Heart right ventricle (tissue), 16 donors: Measurements from ENCODE around the gene AIM2. TPM values are rescaled to one million over a fixed set of nuclear protein-coding genes. Genes with fewer than 3 reads are reported as not detected.
A peak's percentile ranks its signal among the peaks of the same experiment; 100 is the strongest.

Experiments used
- ATAC-seq, 8 donors: fragments of 200-7000 bp; cut with Tn5 transposase; one replicate each; pipeline ENCODE4 v1.9.1; 2020; ENCODE audit warnings: mild to moderate bottlenecking in 8 of 8, moderate library complexity in 8 of 8, moderate number of reproducible peaks in 1 of 8
- DNase-seq, 2 donors: peaks; one replicate each; pipeline ENCODE4 v3.0.0-alpha.2; 2020
- H3K27ac ChIP-seq, 10 donors: fragments of 200-600 bp; sonication (generic) in 2 of 10; one replicate each; pipeline versions ENCODE4 v1.5.0 to v1.8.0; 2020 to 2022; ENCODE audit warnings: mild to moderate bottlenecking in 3 of 10
- H3K27me3 ChIP-seq, 7 donors: fragments of 200-600 bp; one replicate each; pipeline ENCODE4 v1.8.0; 2021 to 2022; ENCODE audit warnings: mild to moderate bottlenecking in 2 of 7
- H3K36me3 ChIP-seq, 9 donors: fragments of 200-600 bp; sonication (generic) in 1 of 9; one replicate each; pipeline versions ENCODE4 v1.5.0 to v1.8.0; 2020 to 2022; ENCODE audit warnings: mild to moderate bottlenecking in 2 of 9
- H3K4me1 ChIP-seq, 9 donors: fragments of 200-600 bp; sonication (generic) in 1 of 9; one replicate each; pipeline versions ENCODE4 v1.5.0 to v1.8.0; 2020 to 2022; ENCODE audit warnings: mild to moderate bottlenecking in 4 of 9
- H3K4me3 ChIP-seq, 10 donors: fragments of 200-600 bp; sonication (generic) in 2 of 10; one replicate each; pipeline versions ENCODE4 v1.5.0 to v1.8.0; 2020 to 2022; ENCODE audit warnings: mild to moderate bottlenecking in 7 of 10, moderate library complexity in 2 of 10
- H3K9me3 ChIP-seq, 11 donors: fragments of 200-600 bp in 10 of 11; sonication (generic) in 2 of 11; one replicate each; pipeline versions ENCODE4 v1.5.0 to v1.8.0; 2013 to 2022; ENCODE audit warnings: mild to moderate bottlenecking in 2 of 11, control low read depth in 1 of 11, moderate library complexity in 1 of 11
- WGBS, 2 donors: extraction: QIAGEN DNeasy Blood & Tissue Kit; methylation state at CpG; one replicate each; pipeline ENCODE4 v1.1.7; 2013; ENCODE audit warnings: inconsistent platforms in 1 of 2; 5-methylcytosine and 5-hydroxymethylcytosine counted together
- intact Hi-C, 10 donors: fragments of 100-400 bp; cut with DNase I; formaldehyde crosslinking; loops; one replicate each; pipeline versions ENCODE4 v1.11.1 to v1.14.2; 2022
- polyA plus RNA-seq, 2 donors: library from polyadenylated mRNA; stranded (reverse); fragments of 200-250 nt; gene quantifications; one replicate each; pipeline ENCODE4 v1.2.3, GENCODE V29; 2013
- total RNA-seq, 10 donors: library from RNA; stranded (reverse); fragmentation: NEBNext Ultra II Directional in 3 of 10; extraction: Animal tissue kit (Norgen Biotek cat#: 25700) in 3 of 10; gene quantifications; one replicate each; pipeline versions ENCODE4 v1.2.1 to v1.2.4, GENCODE V29; 2021 to 2023
- TF ChIP-seq, protein P1 (sequence below), 9 donors: fragments of 200-600 bp; sonication (generic) in 2 of 9; IDR thresholded peaks; one replicate each; pipeline versions ENCODE4 v1.5.0 to v1.8.0; 2021 to 2022; ENCODE audit warnings: antibody characterized with exemption in 9 of 9, mild to moderate bottlenecking in 5 of 9, moderate library complexity in 1 of 9
- donor health status: Arrhythmogenic right ventricular cardiomyopathy.
- donor health status: ischemic (EF 13 %, LVEDD 7.1; RV severe dilation, severe dysfunction).
- donor health status: healthy with polysubstance abuse.
- donor health status: DM: no; HTN: yes; CAD: no.
- donor health status: DM: no; HTN: no; CAD: no.
- donor health status: ischemic (EF 25% LVEDD 6.9; RV normal size, moderate dysfunction).
- donor health status: ischemic (EF 25% LVEDD 5.7; RV mildly dilated, moderate dysfunction).
- donor health status: healthy.
- donor health status: DM: yes; HTN: yes; CAD: no.
- donor health status: Ischemic cardiomyopathy.
- donor health status: ischemic (EF 35%, LVEDD 5.7; RV mildly dilated, moderate dysfunction).
- donor health status: nonischemic (EF 11% LVEDD 7.7; RV severe dilation, severe dysfunction).
- donor health status: DM: yes; HTN: yes; CAD: no.
- donor health status: PGD.
- donor health status: ischemic (EF 29% LVEDD 5.4; RV normal size, mild dysfunction).
- donor health status: nonischemic (EF 23%, LVEDD 6.1; RV moderate dilation, normal function).

Gene AIM2
- total and polyA plus RNA-seq, 12 donors = 0.03 to 1.8 (median 0.56) TPM; not detected in 6

DNA sequence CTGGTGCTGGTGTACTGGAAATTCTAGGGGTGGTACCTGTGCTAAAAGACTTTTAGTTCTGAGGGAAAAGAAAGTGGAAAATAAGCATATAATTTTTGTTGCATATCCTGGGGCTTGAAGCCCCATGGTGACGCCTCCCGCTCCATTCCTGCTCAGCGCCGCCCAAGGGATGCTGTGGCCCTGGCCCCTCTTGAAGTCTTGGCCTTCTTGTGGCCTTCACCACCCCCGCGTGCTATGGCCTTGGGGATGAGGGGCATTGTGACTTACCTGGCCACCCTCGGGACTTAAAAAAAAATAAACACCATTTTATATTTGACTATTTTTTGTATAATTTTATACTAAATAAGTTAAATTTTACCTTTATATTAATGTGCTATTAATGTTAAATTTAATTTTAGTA lies 51.5 kb downstream of the AIM2 start:
- intact Hi-C loops = no loop called here
- peaks cover 0 to 15% (median 0%) of the 10 kb centered on the region in 11 donors for H3K9me3 ChIP-seq
- peaks cover 0 to 99% (median 12%) of the 10 kb centered on the region in 9 donors for H3K36me3 ChIP-seq
- H3K4me1 ChIP-seq = peaks cover 0 to 87% (median 9%) of the 10 kb centered on the region in 9 donors
- DNase-seq (no peak), ATAC-seq (no peak)
- H3K27me3 ChIP-seq = no peaks in the 10 kb centered on the region
- TF ChIP-seq, protein P1, sequence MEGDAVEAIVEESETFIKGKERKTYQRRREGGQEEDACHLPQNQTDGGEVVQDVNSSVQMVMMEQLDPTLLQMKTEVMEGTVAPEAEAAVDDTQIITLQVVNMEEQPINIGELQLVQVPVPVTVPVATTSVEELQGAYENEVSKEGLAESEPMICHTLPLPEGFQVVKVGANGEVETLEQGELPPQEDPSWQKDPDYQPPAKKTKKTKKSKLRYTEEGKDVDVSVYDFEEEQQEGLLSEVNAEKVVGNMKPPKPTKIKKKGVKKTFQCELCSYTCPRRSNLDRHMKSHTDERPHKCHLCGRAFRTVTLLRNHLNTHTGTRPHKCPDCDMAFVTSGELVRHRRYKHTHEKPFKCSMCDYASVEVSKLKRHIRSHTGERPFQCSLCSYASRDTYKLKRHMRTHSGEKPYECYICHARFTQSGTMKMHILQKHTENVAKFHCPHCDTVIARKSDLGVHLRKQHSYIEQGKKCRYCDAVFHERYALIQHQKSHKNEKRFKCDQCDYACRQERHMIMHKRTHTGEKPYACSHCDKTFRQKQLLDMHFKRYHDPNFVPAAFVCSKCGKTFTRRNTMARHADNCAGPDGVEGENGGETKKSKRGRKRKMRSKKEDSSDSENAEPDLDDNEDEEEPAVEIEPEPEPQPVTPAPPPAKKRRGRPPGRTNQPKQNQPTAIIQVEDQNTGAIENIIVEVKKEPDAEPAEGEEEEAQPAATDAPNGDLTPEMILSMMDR (IDR thresholded peaks at IDR 0.05) = no peak
- 95 to 98% methylated on average over 7 of the region's 7 CpGs for WGBS, 2 donors
- no peak overlapping the region for H3K27ac ChIP-seq
- H3K4me3 ChIP-seq = no peak overlapping the region

DNA sequence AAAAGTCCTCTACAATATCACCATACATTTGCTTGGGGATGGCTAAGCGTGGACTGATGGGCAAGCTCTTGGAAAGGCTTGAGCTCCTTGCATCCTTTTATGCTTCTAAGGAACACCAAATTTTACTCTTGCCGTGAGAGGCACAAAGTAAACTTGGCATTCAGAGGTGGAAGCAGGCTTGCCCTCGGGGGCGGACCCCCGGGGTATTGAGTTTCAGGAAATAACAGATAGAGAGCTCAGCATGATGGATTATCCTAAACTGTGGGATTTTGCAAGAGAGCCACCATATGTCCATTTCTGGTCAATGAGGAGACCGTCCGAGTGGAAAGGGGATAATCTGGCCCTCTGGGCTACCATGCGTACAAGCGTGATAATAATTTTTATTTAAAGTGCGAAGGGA lies 52.8 kb downstream of the AIM2 start:
- intact Hi-C loops = no loop called here
- H3K4me3 ChIP-seq = no peak overlapping the region
- no peaks in the 10 kb centered on the region for H3K27me3 ChIP-seq
- TF ChIP-seq, protein P1 (IDR thresholded peaks at IDR 0.05) = no peak
- WGBS, 2 donors = 83 to 86% methylated on average over 10 of the region's 10 CpGs
- DNase-seq (no peak), ATAC-seq (no peak)
- no peak overlapping the region for H3K27ac ChIP-seq
- peaks cover 0 to 2% (median 0%) of the 10 kb centered on the region in 11 donors for H3K9me3 ChIP-seq
- H3K36me3 ChIP-seq = peaks cover 0 to 99% (median 16%) of the 10 kb centered on the region in 9 donors
- peaks cover 0 to 93% (median 9%) of the 10 kb centered on the region in 9 donors for H3K4me1 ChIP-seq

DNA sequence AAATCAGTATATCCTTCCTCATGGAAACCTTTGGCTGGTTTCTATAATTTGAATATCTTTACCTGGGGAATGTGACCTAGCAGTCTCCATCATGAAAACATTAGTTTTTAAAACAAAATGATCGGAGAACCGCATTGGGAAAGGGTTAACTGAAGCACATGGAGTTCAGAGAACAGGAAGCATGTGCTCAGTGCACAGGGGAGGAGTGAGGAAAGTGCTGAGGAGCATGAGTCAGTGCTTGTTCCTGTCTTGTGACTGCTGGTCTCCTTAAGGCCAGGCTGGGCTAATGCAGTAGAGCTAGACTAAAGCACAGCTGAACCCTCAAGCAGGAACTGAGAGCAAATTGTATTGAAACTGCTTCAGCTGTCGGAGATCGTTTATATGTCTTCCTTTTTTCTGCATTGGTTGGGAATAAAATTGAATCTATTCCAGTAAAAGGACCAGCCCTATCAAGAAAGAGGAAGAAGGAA lies 61.1 kb downstream of the AIM2 start:
- Histone ChIP-seq H3K4me3 (peak overlapping the region in 3 of 10 donors; percentile 1 to 64 (median 7)), H3K9me3 (no peaks in the 10 kb centered on the region), H3K4me1 (peaks cover 0 to 83% (median 38%) of the 10 kb centered on the region in 9 donors), H3K27ac (peak overlapping the region in 8 of 10 donors; percentile 28 to 96 (median 34)), H3K36me3 (peaks cover 0 to 72% (median 36%) of the 10 kb centered on the region in 9 donors), H3K27me3 (no peaks in the 10 kb centered on the region)
- intact Hi-C loops = no loop called here
- TF ChIP-seq, protein P1 (IDR thresholded peaks at IDR 0.05) = no peak
- ATAC-seq (peak; percentile 94 to 99 (median 96)), DNase-seq (peak in 1 of 2 donors; percentile 66)
- WGBS, 2 donors = 44 to 61% methylated on average over 4 of the region's 4 CpGs

DNA sequence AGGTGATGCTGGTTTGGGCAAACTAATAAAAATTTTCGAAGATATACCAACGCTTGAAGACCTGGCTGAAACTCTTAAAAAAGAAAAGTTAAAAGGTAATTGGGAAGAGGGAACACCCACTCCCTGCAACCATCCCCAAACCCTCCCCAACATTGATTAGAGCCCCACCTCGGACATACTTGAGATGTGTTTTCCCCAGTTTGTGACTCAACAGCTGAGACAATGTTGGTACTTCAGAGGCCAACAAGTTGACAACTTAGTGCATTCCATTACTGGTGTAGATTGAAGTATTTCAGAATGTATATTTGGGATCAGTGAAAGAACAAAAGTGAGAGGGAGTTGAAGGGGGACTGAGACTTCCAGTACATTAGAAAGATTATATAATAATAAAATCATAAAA lies 61.7 kb downstream of the AIM2 start:
- Histone ChIP-seq H3K4me1 (peaks cover 0 to 77% (median 38%) of the 10 kb centered on the region in 9 donors), H3K27ac (peak overlapping the region in 6 of 10 donors; percentile 18 to 96 (median 34))
- 91% methylated on average over 3 of the region's 3 CpGs for WGBS, 2 donors

More for the DNA sequence above, 61.7 kb downstream of the AIM2 start:
- H3K4me3 ChIP-seq = peak overlapping the region in 3 of 10 donors; percentile 1 to 64 (median 7)
- H3K36me3 ChIP-seq = peaks cover 0 to 65% (median 31%) of the 10 kb centered on the region in 9 donors
- ATAC-seq (no peak), DNase-seq (no peak)
- TF ChIP-seq, protein P1 (IDR thresholded peaks at IDR 0.05) = no peak
- no peaks in the 10 kb centered on the region for H3K27me3 ChIP-seq
- intact Hi-C loops = loop anchor here in 1 of 10 donors (5.0 kb wide), 1 partner anchor 37 kb away; no protein-coding TSS in a partner anchor
- H3K9me3 ChIP-seq = no peaks in the 10 kb centered on the region
